ENCODE results near the gene VPREB3.

The VPREB3 gene

GRCh38 chr22:23772649-23773473, 18.6 kb upstream of the VPREB3 start, which contains the start of gene MMP11:
MMP11 (plus strand) TSS chr22:23772849; CDS start chr22:23772871, 22 bp downstream.
- peaks cover 3% of the 10 kb centered on the region; the same call in 1 of the 2 replicates for H3K79me2 ChIP-seq (ENCODE audit: low read length)
- H3K27ac ChIP-seq (ENCODE audit: low read length) = no peak within 1 kb of the TSS
- H2AFZ ChIP-seq (ENCODE audit: low read depth, low read length) = peak within 1 kb of the TSS; percentile 83
- H3K4me3 ChIP-seq (ENCODE audit: low read length) = peak within 1 kb of the TSS; percentile 77
- peak within 1 kb of the TSS; percentile 71 for H3K9ac ChIP-seq (ENCODE audit: low read length)
- H4K20me1 ChIP-seq (ENCODE audit: insufficient read depth, low read length) = no peaks in the 10 kb centered on the region
- peak within 1 kb of the TSS; percentile 94 for H3K4me2 ChIP-seq (ENCODE audit: low read length)
- TF ChIP-seq EZH2phosphoT487 (IDR thresholded peaks at IDR 0.05; ENCODE audit: low read depth) = no peak
- TF ChIP-seq, protein P1, sequence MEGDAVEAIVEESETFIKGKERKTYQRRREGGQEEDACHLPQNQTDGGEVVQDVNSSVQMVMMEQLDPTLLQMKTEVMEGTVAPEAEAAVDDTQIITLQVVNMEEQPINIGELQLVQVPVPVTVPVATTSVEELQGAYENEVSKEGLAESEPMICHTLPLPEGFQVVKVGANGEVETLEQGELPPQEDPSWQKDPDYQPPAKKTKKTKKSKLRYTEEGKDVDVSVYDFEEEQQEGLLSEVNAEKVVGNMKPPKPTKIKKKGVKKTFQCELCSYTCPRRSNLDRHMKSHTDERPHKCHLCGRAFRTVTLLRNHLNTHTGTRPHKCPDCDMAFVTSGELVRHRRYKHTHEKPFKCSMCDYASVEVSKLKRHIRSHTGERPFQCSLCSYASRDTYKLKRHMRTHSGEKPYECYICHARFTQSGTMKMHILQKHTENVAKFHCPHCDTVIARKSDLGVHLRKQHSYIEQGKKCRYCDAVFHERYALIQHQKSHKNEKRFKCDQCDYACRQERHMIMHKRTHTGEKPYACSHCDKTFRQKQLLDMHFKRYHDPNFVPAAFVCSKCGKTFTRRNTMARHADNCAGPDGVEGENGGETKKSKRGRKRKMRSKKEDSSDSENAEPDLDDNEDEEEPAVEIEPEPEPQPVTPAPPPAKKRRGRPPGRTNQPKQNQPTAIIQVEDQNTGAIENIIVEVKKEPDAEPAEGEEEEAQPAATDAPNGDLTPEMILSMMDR (IDR thresholded peaks at IDR 0.05; ENCODE audit: low read depth, low read length) = peak; percentile 27; the same call in 1 of the 2 replicates
- peaks cover 34% of the 10 kb centered on the region for H3K4me1 ChIP-seq (ENCODE audit: low read length)
- H3K27me3 ChIP-seq (ENCODE audit: low read depth, low read length) = peaks cover 6% of the 10 kb centered on the region
- no peaks in the 10 kb centered on the region for H3K9me3 ChIP-seq (ENCODE audit: insufficient read depth, low read length)
- H3K36me3 ChIP-seq (replicated peaks; ENCODE audit: low read depth, low read length) = no peaks in the 10 kb centered on the region

- H3K27ac ChIP-seq (ENCODE audit: low read length) = no peak overlapping the region
- H3K9ac ChIP-seq (ENCODE audit: low read length) = peak overlapping the region; percentile 71
- peak overlapping the region; percentile 77 for H3K4me3 ChIP-seq (ENCODE audit: low read length)
Measured at GRCh38 chr22:23772315-23772648, 18.1 kb upstream of the VPREB3 start.

GRCh38 chr22:23769321-23769965, 15.2 kb upstream of the VPREB3 start:
- Histone ChIP-seq H3K9me3 (ENCODE audit: insufficient read depth, low read length) (no peaks in the 10 kb centered on the region), H3K4me1 (ENCODE audit: low read length) (peaks cover 39% of the 10 kb centered on the region), H2AFZ (ENCODE audit: low read depth, low read length) (0 out of 2 replicates have a peak overlapping the region, but pooled peaks have one; percentile 2), H3K27me3 (ENCODE audit: low read depth, low read length) (peaks cover 6% of the 10 kb centered on the region), H3K4me3 (ENCODE audit: low read length) (peak overlapping the region; percentile 0), H3K79me2 (ENCODE audit: low read length) (peaks cover 27% of the 10 kb centered on the region), H4K20me1 (ENCODE audit: insufficient read depth, low read length) (peaks cover 9% of the 10 kb centered on the region), H3K36me3 (replicated peaks; ENCODE audit: low read depth, low read length) (peaks cover 14% of the 10 kb centered on the region), H3K9ac (ENCODE audit: low read length) (no peak overlapping the region), H3K27ac (ENCODE audit: low read length) (peak overlapping the region; percentile 34; the same call in 1 of the 2 replicates), H3K4me2 (ENCODE audit: low read length) (peak overlapping the region; percentile 96)
- no peak for TF ChIP-seq EZH2phosphoT487 (IDR thresholded peaks at IDR 0.05; ENCODE audit: low read depth)
- TF ChIP-seq, protein P1 (IDR thresholded peaks at IDR 0.05; ENCODE audit: low read depth, low read length) = no peak

More at GRCh38 chr22:23772315-23772648, 18.1 kb upstream of the VPREB3 start:
- Histone ChIP-seq H3K79me2 (ENCODE audit: low read length) (peaks cover 9% of the 10 kb centered on the region), H3K9me3 (ENCODE audit: insufficient read depth, low read length) (no peaks in the 10 kb centered on the region), H2AFZ (ENCODE audit: low read depth, low read length) (peak overlapping the region; percentile 83; the same call in 1 of the 2 replicates), H3K27me3 (ENCODE audit: low read depth, low read length) (peaks cover 6% of the 10 kb centered on the region), H4K20me1 (ENCODE audit: insufficient read depth, low read length) (no peaks in the 10 kb centered on the region), H3K4me1 (ENCODE audit: low read length) (peaks cover 34% of the 10 kb centered on the region), H3K36me3 (replicated peaks; ENCODE audit: low read depth, low read length) (no peaks in the 10 kb centered on the region), H3K4me2 (ENCODE audit: low read length) (peak overlapping the region; percentile 94)
- no peak for TF ChIP-seq EZH2phosphoT487 (IDR thresholded peaks at IDR 0.05; ENCODE audit: low read depth)
- TF ChIP-seq, protein P1 (IDR thresholded peaks at IDR 0.05; ENCODE audit: low read depth, low read length) = no peak
